ENCODE results near the gene RAB19.
"Not testable (repeated sequence)": the region's sequence is repeated elsewhere in the genome, so short reads cannot be mapped to it uniquely, and the experiment has no call there.

Gene RAB19

DNA sequence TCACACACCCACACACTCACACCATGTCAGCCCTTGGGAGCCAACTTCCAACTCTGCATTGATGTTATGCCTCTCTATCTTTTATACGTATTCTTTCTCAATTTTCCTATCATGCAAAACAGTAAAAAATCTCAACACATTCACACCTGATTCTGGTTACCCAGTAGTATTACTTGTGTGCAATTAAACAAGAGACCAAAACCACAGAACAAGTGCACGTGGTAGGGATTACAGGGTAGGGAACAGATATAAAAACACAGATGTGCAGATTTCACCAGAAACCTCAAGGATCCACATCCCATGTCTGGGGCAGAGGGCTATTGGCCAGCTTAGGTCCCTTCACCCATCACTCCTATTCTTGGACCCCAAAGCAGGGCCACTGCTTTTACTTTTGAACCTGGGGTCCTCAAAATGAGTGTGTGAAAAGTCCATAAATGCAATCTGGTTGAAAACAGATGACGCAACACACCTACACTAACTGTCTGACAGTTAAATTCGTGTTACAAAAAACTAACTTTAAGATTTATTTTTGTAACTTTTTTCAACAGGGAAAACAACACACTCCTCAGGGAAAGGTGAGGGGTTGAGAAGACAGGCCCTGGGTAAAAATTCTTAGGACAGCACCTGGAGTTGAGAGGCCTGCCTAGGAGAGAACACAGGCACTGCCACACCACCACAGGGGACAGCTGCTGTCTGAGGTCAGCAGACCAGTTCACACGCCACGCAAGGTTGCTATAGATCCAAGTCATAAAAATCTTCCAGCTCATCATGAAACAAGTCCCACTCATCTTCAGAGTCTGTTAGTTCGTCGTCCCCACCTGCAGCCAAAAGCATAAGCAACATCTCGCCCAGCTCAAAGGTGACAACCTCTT lies 50.2 kb downstream of the RAB19 start:
- not testable (repeated sequence) for FAIRE-seq

DNA sequence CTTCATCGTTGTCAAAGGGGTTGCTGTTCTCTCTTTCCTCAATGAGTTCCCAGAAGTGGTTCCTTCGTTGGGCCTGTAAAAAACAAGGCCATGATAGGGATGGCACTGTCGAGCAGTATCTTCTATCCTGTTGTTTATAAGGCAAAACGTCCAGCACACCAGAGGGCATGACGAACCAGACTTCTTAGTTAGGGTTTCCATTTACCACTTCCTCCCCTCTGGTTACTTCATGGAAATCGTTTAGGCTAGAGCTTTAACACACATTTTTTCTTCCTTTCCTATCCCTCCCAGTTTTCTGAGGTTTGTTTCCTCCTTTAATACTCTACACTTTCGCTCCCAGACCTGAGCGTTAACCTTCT lies 50.8 kb downstream of the RAB19 start:
- FAIRE-seq = no peak

DNA sequence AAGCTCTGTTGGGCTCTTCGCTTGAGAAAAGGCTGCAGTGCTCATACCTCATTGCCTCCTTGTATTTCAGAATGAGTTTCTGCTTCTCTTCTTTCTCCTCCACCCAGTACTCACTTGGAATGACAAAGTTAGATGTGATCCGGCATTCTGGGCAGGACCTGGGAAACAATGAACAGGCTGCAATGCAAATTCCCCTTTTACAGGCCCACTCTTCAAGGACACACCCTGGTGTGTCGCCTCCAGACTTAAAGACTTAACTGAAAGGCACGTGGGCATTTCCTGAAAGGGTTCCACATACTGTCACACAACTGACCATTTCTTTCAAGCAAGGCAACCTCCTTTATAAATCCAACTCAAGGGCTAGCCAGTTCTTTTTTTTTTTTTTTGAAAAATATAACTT lies 51.9 kb downstream of the RAB19 start:
- no peak for FAIRE-seq

DNA sequence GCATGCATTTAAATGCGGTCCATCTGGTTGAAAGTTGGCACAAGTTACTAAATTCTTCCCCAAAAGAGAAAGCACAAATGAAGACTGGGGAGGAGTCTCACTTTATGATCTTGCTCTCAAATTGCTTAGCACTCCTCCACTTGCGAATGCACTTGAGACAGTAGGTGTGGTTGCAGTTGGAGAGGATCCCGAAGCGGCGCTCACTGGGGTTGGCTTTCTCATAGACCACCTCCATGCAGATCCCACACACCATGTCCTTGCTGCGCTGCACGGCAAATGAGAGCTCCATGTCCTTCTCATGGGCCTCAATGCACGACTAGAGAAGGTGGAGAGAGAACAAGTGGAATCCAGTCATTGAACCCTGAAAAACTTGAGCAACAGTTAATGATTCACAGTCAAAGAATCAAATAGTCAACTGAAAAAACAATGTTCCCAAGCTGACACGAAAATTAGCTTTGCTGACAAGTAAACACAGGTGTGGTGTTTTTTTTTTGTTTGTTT lies 52.7 kb downstream of the RAB19 start:
- FAIRE-seq = no peak

DNA sequence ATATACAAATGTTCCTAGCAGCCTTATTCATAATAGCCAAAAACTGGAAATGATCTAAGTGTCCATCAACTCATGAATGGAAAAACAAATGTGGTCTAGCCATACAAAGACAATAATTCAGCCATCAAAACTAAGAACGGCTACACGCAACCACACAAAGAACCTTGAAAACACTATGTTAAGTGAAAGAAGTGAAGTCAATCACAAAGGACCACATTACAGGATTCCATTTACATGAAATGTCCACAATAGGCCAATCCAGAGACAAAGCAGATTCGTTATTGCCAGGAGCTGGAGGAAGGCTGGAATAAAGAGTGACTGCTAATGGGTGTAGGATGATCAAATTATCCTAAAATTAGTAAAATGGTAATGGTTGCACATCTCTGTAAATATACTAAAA lies 54.3 kb downstream of the RAB19 start:
- no peak for FAIRE-seq

DNA sequence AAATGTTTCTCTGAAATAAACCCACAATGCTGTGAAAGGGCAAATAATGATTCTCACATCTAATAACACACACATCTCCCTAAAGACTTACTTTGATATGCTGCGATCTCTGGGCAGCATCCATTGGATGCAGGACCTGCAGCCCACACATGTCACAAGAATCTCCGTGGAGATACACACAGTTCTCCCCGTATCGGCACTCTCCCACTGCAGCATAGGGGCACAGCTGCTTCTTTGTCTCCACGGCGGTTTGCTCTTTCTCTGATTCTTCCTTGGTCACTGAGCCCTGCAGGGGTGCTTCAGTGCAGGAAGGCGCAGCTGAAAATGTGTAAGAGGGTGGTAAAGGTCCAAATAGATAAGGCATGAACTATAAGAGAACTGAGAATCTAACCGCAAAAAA lies 55.1 kb downstream of the RAB19 start:
- FAIRE-seq = no peak

DNA sequence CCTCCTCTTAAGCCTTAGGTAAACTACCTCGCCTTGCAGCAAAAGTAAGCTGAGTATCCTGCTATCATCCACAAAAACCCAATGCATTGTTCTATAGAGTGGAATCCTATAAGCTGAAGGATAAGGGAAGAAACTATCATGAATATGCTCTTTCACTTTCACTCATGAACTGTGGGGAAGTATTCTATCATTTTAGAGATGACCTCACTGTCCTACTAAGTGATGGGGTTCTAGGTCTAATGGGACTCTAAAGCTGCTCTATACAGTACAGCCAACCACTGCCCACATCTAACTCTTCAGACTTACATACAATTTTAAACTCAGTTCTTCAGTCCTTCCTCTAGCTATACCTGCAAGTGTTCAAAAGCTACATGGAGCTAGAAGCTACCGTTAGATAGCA lies 59.3 kb downstream of the RAB19 start:
- no peak for FAIRE-seq

DNA sequence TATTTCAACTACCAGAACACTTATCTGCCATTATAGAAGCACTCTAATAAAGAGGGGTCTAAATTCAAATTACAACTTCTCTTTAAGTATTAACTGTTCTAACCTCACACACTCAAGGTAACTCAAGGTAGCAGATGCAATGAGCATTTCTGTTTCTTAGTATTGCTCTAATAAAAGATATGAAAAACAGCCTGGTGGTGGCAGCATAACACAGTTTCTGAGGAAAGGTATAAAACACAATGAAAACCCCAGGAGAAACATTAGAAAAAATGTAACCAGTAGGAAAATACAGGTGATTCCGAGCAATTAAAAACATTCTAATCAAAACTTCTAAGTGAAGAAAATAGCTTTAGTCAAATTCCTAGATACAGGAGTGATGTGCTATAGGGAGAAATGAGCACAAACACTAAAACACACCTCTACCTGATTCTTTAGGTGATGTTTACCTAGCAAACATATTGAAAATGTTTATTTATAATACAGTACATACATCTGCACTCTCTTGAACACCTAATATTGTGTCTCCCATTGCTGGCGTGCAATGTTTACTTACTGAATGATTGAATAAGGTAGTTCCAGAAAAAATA lies 72.0 kb downstream of the RAB19 start:
- FAIRE-seq = peak; percentile 18

DNA sequence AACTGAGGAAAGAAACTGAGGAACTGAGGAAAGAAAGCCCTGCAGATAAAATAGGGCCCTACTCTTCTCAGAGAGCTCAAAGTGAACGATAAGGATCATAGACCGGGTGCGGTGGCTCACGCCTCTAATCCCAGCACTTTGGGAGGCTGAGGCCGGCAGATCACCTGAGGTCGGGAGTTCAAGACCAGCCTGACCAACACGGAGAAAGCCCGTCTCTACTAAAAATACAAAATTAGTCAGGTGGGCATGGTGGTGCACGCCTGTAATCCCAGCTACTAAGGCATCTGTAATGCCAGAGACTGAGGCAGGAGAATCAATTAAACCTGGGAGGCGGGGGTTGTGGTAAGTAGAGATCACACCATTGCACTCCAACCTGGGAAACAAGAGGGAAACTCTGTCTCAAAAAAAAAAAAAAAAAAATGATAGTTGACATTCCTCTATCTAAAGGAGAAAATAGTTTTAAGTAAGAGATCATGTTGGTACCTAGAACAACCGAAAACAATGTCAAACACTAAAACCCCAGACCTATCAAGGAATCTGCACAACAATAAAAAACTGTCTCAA lies 72.9 kb downstream of the RAB19 start:
- FAIRE-seq = no peak

All from endometrium (tissue), 2 donors.